Measurements from ENCODE around the gene SHCBP1L. TPM values are rescaled to one million over a fixed set of nuclear protein-coding genes. Genes with fewer than 3 reads are reported as not detected.

Gene SHCBP1L
- not detected in 2 replicates for total RNA-seq

DNA sequence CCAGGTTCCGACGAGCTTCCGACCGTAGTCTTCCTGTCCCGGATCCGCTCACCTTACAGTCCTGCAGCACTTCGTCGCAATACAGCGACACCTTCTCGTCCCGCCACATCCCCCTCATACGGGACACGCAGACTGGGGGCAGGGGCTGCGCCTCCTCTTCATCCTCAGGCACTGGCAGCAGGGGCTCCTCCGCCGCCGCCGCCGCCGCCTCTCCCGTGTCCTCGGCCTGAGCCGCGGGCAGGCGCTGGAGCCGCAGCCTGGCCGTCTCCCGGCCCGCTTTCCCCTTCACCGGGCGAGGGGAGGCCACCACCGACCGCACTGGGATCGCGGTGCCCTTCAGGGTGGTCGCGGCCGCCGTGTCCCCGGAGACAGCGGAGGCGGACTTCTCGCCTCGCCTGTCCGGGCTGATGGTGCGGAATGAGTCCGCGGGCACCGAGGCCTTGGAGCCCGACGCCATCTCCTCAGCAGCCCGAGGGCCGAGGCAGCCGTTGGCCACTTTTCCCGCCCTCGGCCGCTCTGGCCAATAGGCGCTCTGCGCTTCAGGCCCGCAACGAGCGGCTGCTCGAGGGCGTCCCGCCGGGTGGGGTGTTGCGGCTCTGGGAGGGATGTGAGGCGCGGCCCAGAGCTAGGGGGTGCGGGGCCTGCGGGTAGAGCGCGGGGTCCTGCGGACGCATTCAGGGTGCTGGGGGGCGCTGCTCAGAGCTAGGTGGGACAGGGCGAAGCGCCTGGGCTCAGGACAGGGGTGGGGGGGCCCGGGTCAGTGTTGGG lies at the start of gene SHCBP1L:
Gene SHCBP1L (minus strand): TSS at position 490 of the 768 bp plus-strand sequence. CDS start 33 bp downstream, at position 457.

Other genes starting within 250 kb of the SHCBP1L start
- gene NPL, start 163.4 kb downstream of the SHCBP1L start, total RNA-seq = 1.3 and 2.8 TPM in 2 replicates
- gene DHX9, start 113.8 kb downstream of the SHCBP1L start, total RNA-seq = 104 and 181 TPM in 2 replicates
- 539 and 796 TPM in 2 replicates for gene LAMC1, start 70.3 kb upstream of the SHCBP1L start, total RNA-seq
- gene LAMC2, start 233.1 kb upstream of the SHCBP1L start, total RNA-seq = 2.3 and 7.7 TPM in 2 replicates